Measurements from ENCODE around the gene LRRC72.

Gene LRRC72

DNA sequence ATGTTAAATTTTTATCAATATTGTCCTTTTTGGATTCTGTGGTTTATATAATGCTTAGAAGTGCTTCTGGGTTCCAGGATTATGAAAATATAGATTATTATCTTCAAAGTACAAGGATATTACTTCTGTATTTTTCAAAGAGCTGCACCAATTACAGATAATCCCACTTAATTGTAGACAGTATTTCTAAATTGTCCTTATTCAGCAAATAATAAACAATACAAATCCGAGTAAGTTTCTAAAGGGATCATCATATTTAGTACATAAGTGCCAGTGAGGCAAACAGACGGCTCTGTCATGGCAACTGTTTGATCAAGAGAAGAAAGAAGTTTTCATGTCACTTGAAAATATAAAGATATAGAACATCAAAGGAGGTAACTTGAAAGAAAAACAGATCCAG, 99.8 kb downstream of the LRRC72 start:
- TF ChIP-seq, protein P1, sequence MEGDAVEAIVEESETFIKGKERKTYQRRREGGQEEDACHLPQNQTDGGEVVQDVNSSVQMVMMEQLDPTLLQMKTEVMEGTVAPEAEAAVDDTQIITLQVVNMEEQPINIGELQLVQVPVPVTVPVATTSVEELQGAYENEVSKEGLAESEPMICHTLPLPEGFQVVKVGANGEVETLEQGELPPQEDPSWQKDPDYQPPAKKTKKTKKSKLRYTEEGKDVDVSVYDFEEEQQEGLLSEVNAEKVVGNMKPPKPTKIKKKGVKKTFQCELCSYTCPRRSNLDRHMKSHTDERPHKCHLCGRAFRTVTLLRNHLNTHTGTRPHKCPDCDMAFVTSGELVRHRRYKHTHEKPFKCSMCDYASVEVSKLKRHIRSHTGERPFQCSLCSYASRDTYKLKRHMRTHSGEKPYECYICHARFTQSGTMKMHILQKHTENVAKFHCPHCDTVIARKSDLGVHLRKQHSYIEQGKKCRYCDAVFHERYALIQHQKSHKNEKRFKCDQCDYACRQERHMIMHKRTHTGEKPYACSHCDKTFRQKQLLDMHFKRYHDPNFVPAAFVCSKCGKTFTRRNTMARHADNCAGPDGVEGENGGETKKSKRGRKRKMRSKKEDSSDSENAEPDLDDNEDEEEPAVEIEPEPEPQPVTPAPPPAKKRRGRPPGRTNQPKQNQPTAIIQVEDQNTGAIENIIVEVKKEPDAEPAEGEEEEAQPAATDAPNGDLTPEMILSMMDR (conservative IDR thresholded peaks at IDR 0.05; ENCODE audit: control insufficient read depth, insufficient read depth, low read depth, low read length) = no peak
- H3K4me3 ChIP-seq (ENCODE audit: control insufficient read depth, low read depth, low read length) = no peak overlapping the region
- DNase-seq (ENCODE audit: low read depth) = no peak

DNA sequence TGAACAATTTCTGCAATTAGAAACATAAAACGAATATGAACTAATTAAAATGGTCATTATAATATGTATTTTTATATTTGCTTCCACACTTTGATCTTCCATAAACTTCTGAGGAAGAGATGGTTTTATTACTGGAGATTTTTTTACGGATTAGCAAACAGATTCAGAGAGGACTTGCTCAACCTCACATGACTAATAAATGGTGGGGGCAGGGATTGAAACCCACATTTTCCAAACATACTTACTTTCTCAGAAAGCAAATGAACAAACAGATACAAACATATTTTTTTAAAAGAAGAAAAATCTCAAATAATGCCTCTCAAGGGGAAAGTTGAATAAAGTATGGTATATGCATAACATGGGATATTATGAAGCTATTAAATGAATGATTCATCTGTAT, 100.6 kb downstream of the LRRC72 start:
- peak; percentile 67 for DNase-seq (ENCODE audit: low read depth)

DNA sequence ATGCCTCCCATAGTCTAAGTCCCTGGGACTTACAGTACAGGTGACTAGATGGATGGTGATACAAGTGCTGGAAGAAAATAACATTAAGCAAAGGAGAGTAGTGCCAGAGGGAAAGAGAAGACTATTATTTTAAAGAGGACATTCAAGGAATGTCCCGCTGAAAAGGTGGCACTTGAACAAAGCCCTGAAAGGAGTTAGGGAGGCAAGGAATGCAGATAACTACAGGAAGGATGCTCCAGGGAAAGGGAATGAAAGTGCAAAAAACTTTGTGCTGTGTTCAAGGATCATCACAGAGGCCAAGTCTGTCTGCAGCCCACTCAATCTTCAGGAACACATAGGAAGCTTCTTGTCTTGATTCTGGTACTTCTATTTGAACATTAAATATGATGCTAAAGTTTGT, 104.0 kb downstream of the LRRC72 start:
- DNase-seq (ENCODE audit: low read depth) = no peak
- H3K4me3 ChIP-seq (ENCODE audit: control insufficient read depth, low read depth, low read length) = no peak overlapping the region
- TF ChIP-seq, protein P1 (conservative IDR thresholded peaks at IDR 0.05; ENCODE audit: control insufficient read depth, insufficient read depth, low read depth, low read length) = no peak

More for the DNA sequence above, 100.6 kb downstream of the LRRC72 start:
- no peak overlapping the region for H3K4me3 ChIP-seq (ENCODE audit: control insufficient read depth, low read depth, low read length)
- TF ChIP-seq, protein P1 (conservative IDR thresholded peaks at IDR 0.05; ENCODE audit: control insufficient read depth, insufficient read depth, low read depth, low read length) = no peak
